ENCODE results near the gene HYAL2.

DNA sequence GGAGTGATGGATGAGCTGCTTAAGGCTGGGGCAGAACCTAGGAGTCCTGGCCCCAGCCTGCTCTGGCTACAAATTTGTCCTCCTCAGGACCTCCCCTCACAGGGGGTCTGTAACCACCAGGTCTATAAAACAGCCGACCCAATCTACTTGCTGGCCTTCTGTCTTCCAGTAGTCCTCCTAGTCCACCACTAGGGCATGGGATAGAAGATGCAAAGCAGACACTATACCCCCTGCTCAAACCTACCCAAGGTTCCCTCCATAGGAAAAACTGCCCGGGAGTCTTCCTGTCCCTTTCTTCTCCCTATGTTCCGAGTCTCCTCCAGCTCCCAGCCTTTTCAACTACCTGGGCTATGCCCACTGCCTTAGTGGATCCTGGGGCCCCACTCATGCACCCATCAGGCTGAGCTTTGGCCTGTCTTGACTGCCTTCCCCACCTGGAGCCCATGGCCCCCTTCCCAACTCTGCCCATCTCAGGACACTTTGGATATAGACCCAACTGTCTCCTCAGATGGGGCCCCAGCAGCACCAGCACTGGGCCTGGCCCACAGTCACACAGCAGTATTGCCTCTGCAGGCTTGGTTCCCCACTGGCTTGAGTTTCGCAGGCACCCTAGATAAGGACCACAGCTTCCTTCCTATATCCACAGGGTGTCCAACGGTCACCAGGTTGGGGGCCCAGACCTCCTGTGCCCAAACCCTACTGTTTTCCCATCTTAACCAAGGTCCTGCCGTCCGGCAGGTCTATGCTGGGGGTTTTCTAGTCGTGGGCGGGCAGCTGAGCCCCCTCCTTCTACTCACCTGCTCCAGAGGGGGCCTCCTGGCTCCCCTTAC is 24.4 kb downstream of the HYAL2 start:
- TF ChIP-seq, protein P1, sequence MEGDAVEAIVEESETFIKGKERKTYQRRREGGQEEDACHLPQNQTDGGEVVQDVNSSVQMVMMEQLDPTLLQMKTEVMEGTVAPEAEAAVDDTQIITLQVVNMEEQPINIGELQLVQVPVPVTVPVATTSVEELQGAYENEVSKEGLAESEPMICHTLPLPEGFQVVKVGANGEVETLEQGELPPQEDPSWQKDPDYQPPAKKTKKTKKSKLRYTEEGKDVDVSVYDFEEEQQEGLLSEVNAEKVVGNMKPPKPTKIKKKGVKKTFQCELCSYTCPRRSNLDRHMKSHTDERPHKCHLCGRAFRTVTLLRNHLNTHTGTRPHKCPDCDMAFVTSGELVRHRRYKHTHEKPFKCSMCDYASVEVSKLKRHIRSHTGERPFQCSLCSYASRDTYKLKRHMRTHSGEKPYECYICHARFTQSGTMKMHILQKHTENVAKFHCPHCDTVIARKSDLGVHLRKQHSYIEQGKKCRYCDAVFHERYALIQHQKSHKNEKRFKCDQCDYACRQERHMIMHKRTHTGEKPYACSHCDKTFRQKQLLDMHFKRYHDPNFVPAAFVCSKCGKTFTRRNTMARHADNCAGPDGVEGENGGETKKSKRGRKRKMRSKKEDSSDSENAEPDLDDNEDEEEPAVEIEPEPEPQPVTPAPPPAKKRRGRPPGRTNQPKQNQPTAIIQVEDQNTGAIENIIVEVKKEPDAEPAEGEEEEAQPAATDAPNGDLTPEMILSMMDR (IDR thresholded peaks at IDR 0.05) = no peak
- no peak for TF ChIP-seq POLR2A (IDR thresholded peaks at IDR 0.05)
- TF ChIP-seq EP300 (IDR thresholded peaks at IDR 0.05) = no peak

Data from ovary (tissue), 3 donors.